Activated CD8-positive, alpha-beta memory T cell treated with anti-CD3 and anti-CD28 coated beads for 1 hour (primary cell): ENCODE measurements around the gene MBP.
"Not testable (repeated sequence)": the region's sequence is repeated elsewhere in the genome, so short reads cannot be mapped to it uniquely, and the experiment has no call there.

ENCODE experiments used
- DNase-seq, 2 donors: peaks; one replicate each; pipeline ENCODE4 v3.0.0-alpha.2; 2020; ENCODE audit warnings: low read depth in 1 of 2; ENCODE audit errors: extremely low read depth in 1 of 2

MBP gene

GRCh38 chr18:76994086-76994654 is 138.4 kb downstream of the MBP start:
- no peak for DNase-seq

- no peak for DNase-seq
Observed at GRCh38 chr18:76993573-76993972, 139.0 kb downstream of the MBP start.

GRCh38 chr18:76993085-76993382 is 139.5 kb downstream of the MBP start:
- no peak for DNase-seq

- DNase-seq = no peak
Observed at GRCh38 chr18:76992226-76993084, 140.1 kb downstream of the MBP start.

- DNase-seq = no peak
Observed at GRCh38 chr18:76991021-76991688, 141.4 kb downstream of the MBP start.

- not testable (repeated sequence) for DNase-seq
Observed at GRCh38 chr18:76990343-76991020, 142.1 kb downstream of the MBP start.

- no peak for DNase-seq
Observed at GRCh38 chr18:76989647-76990190, 142.9 kb downstream of the MBP start.

GRCh38 chr18:76988827-76989646 is 143.5 kb downstream of the MBP start:
- DNase-seq = no peak

- no peak for DNase-seq
Observed at GRCh38 chr18:76988031-76988826, 144.4 kb downstream of the MBP start.

GRCh38 chr18:76986406-76986805 is 146.2 kb downstream of the MBP start:
- DNase-seq = no peak

GRCh38 chr18:76985951-76986236 is 146.7 kb downstream of the MBP start:
- DNase-seq = no peak

GRCh38 chr18:76985156-76985950 is 147.2 kb downstream of the MBP start:
- DNase-seq = no peak

- DNase-seq = no peak
Observed at GRCh38 chr18:76984193-76985155, 148.1 kb downstream of the MBP start.

- DNase-seq = no peak
Observed at GRCh38 chr18:76983613-76984051, 149.0 kb downstream of the MBP start.

- DNase-seq = peak; percentile 49 to 74
Observed at GRCh38 chr18:76982841-76983583, 149.6 kb downstream of the MBP start.

GRCh38 chr18:76982038-76982437 is 150.5 kb downstream of the MBP start:
- no peak for DNase-seq

- DNase-seq = no peak
Observed at GRCh38 chr18:76981396-76981968, 151.1 kb downstream of the MBP start.
